Lower leg skin (tissue), 4 donors: ENCODE measurements around the gene NPAS3. TPM values are rescaled to one million over a fixed set of nuclear protein-coding genes. Genes with fewer than 3 reads are reported as not detected.

Source experiments
- DNase-seq, 2 donors: peaks; one replicate each; pipeline ENCODE4 v3.0.0-alpha.2; 2019; ENCODE audit warnings: low spot score in 2 of 2
- H3K4me3 ChIP-seq: fragments of 200-600 bp; sonication (generic); 2 replicates; pipeline ENCODE4 v1.5.1; 2017; ENCODE audit warnings: mild to moderate bottlenecking, low read depth; ENCODE audit not compliant: poor library complexity, severe bottlenecking
- CTCF ChIP-seq, 3 donors: fragments of 450-650 bp; IDR thresholded peaks; one replicate each; pipeline ENCODE4 v1.5.1; 2016; ENCODE audit warnings: antibody characterized with exemption in 3 of 3, mild to moderate bottlenecking in 3 of 3, moderate library complexity in 2 of 3
- POLR2A ChIP-seq, 2 donors: fragments of 450-650 bp; IDR thresholded peaks; one replicate each; pipeline ENCODE4 v1.6.1; 2016 to 2017; ENCODE audit warnings: antibody characterized with exemption in 2 of 2, mild to moderate bottlenecking in 1 of 2, moderate library complexity in 1 of 2
- WGBS, 2 donors: methylation state at CpG; one replicate each; pipeline ENCODE4 v1.1.5; 2018; 5-methylcytosine and 5-hydroxymethylcytosine counted together
- intact Hi-C: fragments of 100-400 bp; cut with DNase I; formaldehyde crosslinking; loops from one replicate; pipeline ENCODE4 v1.15.0; 2023; ENCODE audit warnings: low total_unique reads
- total RNA-seq, 4 donors: library from RNA; depleted of rRNA; stranded (reverse); fragments of >200 nt; gene quantifications; one replicate each; pipeline ENCODE4 v1.1.0, GENCODE V29; 2016

Gene NPAS3
- total RNA-seq, 4 donors from 2014 or later, result 0.25 to 0.29 TPM; not detected in 2

GRCh38 chr14:33839193-33840076 lies 900.8 kb downstream of the NPAS3 start:
- WGBS, 2 donors, result 40 to 45% methylated on average over 16 of the region's 16 CpGs
- intact Hi-C loops, result loop anchor here (10.0 kb wide), 1 partner anchor 255 kb away; no protein-coding TSS in a partner anchor
- TF ChIP-seq CTCF (IDR thresholded peaks at IDR 0.05), result peak in 1 of 3 donors; percentile 66
- TF ChIP-seq POLR2A (IDR thresholded peaks at IDR 0.05), result no peak
- no peak overlapping the region for H3K4me3 ChIP-seq
- peak in 1 of 2 donors; percentile 45 for DNase-seq

- WGBS, 2 donors, result 88% methylated on average over 3 of the region's 3 CpGs
- intact Hi-C loops, result loop anchor here (10.0 kb wide), 1 partner anchor 254 kb away; no protein-coding TSS in a partner anchor
- TF ChIP-seq CTCF (IDR thresholded peaks at IDR 0.05) (no peak), POLR2A (IDR thresholded peaks at IDR 0.05) (no peak)
- no peak for DNase-seq
- H3K4me3 ChIP-seq, result no peak overlapping the region
These were observed 902.1 kb downstream of the NPAS3 start for GRCh38 chr14:33840797-33841196.

DNA sequence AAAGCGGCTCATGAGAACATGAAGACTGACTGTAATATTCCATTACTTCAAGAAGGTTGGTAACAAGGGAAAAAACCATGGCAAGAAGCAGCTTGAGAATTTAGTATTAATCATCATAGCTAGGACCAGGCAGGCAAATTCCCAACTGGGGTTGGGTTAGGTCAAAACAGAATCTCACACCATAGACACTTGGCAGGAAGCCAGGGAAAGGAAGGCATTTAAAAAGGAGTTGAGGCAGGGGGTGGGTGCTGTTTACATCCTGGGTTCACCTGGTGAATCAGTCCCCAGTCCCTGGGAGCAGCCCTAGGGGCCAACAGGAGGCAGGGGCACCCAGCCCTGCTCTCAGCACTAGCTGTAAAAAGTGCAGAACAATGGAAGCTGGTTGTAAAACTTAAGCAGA lies 903.6 kb downstream of the NPAS3 start:
- 47 to 62% methylated on average over 1 of the region's 1 CpG for WGBS, 2 donors
- DNase-seq, result no peak
- TF ChIP-seq CTCF (IDR thresholded peaks at IDR 0.05), result no peak
- no peak overlapping the region for H3K4me3 ChIP-seq
- intact Hi-C loops, result loop anchor here (10.0 kb wide), 1 partner anchor 253 kb away; no protein-coding TSS in a partner anchor

DNA sequence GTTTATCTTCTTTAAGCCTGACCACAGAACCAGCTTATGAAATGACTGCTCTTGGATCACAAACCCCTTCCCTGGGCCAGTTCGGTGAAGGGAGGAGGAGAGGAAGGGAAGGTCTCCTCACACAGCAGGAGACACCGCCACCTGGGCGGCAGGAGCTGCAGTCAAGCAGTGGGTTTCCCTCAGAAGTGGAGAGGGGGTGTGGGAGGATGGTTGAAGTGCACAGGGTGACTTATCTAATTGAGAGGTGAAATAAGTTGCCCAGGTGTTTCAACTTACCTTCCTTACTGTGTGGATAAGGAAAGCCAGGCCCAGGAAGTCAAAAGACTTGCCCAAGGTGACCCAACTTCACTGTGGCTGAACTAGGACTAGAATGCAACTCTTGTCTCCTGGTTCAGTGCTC lies 905.4 kb downstream of the NPAS3 start:
- no peak overlapping the region for H3K4me3 ChIP-seq
- intact Hi-C loops, result loop anchor here (10.0 kb wide), 1 partner anchor 251 kb away; no protein-coding TSS in a partner anchor
- DNase-seq, result no peak
- no peak for TF ChIP-seq POLR2A (IDR thresholded peaks at IDR 0.05)
- no peak for TF ChIP-seq CTCF (IDR thresholded peaks at IDR 0.05)
- WGBS, 2 donors, result 87 to 89% methylated on average over 3 of the region's 3 CpGs

DNA sequence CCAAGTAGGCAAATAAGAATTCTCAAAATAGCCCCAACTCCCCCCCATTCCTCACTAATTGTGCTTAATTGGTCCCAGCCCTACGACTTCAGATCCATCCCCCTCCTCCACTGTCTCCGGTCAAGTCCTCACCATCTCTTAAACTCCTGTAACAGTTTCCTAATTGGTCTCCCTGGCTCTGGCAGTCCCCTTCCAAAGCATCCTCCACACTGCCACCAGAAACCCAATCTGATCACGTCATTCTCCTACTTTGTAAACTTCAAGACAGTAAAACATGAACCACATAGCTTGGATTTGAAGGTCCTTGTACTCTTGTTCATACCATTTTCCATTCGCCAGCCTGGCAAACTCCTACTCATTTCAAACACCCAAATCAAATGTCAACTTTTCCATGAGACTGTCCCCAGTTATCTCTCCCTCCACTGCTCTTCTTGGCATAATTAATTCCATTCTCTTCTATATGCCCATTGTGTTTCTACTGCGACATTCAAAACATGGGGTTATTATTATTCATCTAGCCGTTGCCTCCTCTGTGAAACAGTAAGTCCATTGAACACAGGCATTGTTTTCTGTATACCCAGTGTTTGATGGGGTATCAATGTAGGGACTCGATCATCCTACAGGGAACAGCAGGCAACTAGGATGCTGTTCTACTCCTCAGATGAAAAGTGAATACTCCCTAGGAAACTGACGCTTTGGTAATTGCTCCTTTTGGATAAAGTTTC lies 907.6 kb downstream of the NPAS3 start:
- intact Hi-C loops, result loop anchor here (10.0 kb wide), 1 partner anchor 249 kb away; no protein-coding TSS in a partner anchor
- no peak for DNase-seq
- no peak overlapping the region for H3K4me3 ChIP-seq
- WGBS, 2 donors, result 90 to 92% methylated on average over 8 of the region's 8 CpGs
- TF ChIP-seq CTCF (IDR thresholded peaks at IDR 0.05) (no peak), POLR2A (IDR thresholded peaks at IDR 0.05) (no peak)
